Measurements from ENCODE around the gene PSG6. TPM values are rescaled to one million over a fixed set of nuclear protein-coding genes. Genes with fewer than 3 reads are reported as not detected.

The PSG6 gene
- total and polyA plus RNA-seq, 3 donors (not counting 1 experiment from before 2014, with no cell fraction given) = 0.12 to 1.2 TPM; not detected in 1

Other genes starting within 250 kb of the PSG6 start
- not detected for gene PSG3, start 177.4 kb downstream of the PSG6 start, total RNA-seq
- not detected for gene PSG3, start 177.4 kb downstream of the PSG6 start, polyA plus RNA-seq
- gene PSG8, start 152.2 kb downstream of the PSG6 start, total RNA-seq = under 1 TPM in 1 of 2 donors, not detected in 1; under 0.01 TPM
- not detected for gene PSG8, start 152.2 kb downstream of the PSG6 start, polyA plus RNA-seq
- not detected for gene PSG1, start 38.2 kb downstream of the PSG6 start, total RNA-seq
- 0.10 TPM for gene PSG1, start 38.2 kb downstream of the PSG6 start, polyA plus RNA-seq
- not detected for gene PSG7, start 19.3 kb upstream of the PSG6 start, total RNA-seq
- 0.05 TPM for gene PSG7, start 19.3 kb upstream of the PSG6 start, polyA plus RNA-seq
- not detected for gene PSG11, start 108.6 kb upstream of the PSG6 start, total RNA-seq
- not detected for gene PSG11, start 108.6 kb upstream of the PSG6 start, polyA plus RNA-seq
- not detected for gene PSG2, start 164.8 kb upstream of the PSG6 start, total RNA-seq
- gene PSG2, start 164.8 kb upstream of the PSG6 start, polyA plus RNA-seq = 0.05 TPM

Data from mammary epithelial cell (primary cell).